ENCODE results near the gene ZNF334. TPM values are rescaled to one million over a fixed set of nuclear protein-coding genes. Genes with fewer than 3 reads are reported as not detected.
A peak's percentile ranks its signal among the peaks of the same experiment; 100 is the strongest.

ZNF334 gene
- total RNA-seq: 1 to 10 TPM in 2 of 4 donors, under 1 TPM in 2; 0.47 to 2.6 (median 1.4) TPM

DNA sequence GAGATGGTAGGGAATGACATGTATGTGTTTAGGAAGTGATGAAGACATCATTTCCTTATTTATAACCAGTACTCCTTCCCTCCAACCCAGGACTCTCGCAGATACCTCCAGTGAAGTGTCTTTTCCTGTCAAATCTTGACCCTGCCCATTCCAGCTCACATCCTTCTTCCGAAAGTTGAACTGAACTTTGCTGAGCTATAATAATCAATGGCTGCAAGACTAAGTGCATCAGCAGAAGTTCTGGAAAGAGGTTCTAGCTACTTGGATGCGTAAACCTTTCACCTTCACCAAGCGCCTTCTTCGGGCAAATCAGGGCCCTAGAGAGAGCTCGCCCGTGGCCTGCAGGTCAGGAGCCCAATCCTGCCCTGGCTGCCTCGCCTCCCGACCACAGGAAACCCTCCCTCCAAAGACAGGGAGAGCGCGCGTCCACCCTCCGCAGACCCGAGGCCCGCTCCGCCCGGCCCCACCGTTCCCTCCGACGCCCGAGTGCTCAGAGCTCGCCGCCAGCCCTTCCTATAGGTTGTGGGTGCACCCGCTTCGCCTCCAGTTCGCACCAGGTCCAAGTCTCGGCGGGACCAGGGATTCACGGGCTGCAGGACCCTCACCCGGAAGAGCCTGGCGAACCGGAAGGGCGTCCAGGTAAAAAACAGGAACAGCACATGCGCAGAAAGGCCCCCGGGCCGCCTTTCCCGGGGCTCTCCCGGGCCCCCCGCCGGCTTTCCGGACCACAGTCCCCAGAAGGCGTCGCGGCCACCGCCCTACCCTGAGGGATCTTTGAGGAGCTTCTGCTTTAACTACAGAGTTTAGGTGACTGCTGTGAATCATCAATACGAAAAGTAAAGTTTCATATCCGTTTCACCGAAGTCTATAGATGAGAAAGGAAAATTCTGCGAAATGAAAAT lies at the start of gene ZNF334:
ZNF334 (minus strand) TSS at position 617 of the 902 bp plus-strand sequence. CDS start 1,457 bp downstream, outside the sequence.
- Histone ChIP-seq H3K27ac (no peak within 1 kb of the TSS), H3K36me3 (no peaks in the 10 kb centered on the region)

DNA sequence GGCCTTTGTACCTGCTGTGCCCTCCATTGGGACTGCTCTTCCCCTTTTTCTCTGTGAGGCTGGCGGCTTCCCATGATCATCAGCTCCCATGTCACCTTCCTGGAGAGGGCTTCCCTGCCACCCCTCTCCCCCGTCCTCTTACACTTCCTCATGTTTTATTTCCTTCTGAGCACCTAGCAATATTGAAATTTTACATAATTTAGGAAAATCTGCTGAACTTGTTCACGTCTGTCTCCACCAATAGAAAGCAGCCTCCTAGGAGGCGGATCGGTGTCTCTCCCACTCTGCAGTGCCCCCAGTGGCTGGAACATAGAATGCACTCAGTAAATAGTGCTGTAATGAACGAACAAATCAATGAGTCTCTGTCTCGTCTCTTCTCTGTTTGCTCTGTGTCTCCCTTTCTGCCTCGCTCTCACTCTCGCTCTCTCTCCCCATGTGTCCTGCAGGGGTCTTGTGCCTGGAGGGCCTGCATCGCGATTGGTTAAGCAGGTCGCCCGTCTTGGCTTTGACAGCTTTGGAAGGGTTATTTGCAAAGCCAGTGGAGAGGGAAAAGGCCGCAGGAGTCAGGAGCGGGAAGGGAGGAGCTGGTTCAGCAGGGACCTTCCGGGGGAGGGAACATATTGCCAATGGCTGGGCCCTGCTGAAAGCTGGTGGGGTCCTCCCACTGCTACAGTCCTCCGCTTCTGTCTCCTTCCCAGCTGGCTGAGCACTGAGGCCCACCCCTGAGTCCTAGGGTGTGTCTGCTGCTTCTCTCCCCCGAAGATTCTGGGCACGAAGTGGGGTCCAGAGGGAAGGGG lies 49.2 kb upstream of the ZNF334 start:
- Histone ChIP-seq H3K9me3 (no peaks in the 10 kb centered on the region), H3K4me3 (peak overlapping the region; percentile 40), H3K36me3 (no peaks in the 10 kb centered on the region), H3K27ac (peak overlapping the region; percentile 26), H3K27me3 (no peaks in the 10 kb centered on the region), H3K4me1 (peaks cover 8% of the 10 kb centered on the region)
- TF ChIP-seq POLR2AphosphoS5 (IDR thresholded peaks at IDR 0.05): no peak
- TF ChIP-seq, protein P1, sequence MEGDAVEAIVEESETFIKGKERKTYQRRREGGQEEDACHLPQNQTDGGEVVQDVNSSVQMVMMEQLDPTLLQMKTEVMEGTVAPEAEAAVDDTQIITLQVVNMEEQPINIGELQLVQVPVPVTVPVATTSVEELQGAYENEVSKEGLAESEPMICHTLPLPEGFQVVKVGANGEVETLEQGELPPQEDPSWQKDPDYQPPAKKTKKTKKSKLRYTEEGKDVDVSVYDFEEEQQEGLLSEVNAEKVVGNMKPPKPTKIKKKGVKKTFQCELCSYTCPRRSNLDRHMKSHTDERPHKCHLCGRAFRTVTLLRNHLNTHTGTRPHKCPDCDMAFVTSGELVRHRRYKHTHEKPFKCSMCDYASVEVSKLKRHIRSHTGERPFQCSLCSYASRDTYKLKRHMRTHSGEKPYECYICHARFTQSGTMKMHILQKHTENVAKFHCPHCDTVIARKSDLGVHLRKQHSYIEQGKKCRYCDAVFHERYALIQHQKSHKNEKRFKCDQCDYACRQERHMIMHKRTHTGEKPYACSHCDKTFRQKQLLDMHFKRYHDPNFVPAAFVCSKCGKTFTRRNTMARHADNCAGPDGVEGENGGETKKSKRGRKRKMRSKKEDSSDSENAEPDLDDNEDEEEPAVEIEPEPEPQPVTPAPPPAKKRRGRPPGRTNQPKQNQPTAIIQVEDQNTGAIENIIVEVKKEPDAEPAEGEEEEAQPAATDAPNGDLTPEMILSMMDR (IDR thresholded peaks at IDR 0.05): peak; percentile 65 to 92
- 11% methylated on average over 19 of the region's 19 CpGs for WGBS
- DNase-seq (ENCODE audit: low spot score in 2 of 2): peak; percentile 85 to 89

More for the DNA sequence above, at the start of gene ZNF334:
- Histone ChIP-seq H3K9me3 (no peaks in the 10 kb centered on the region), H3K27me3 (peaks cover 28% of the 10 kb centered on the region), H3K4me1 (peaks cover 10% of the 10 kb centered on the region), H3K4me3 (peak within 1 kb of the TSS; percentile 67)
- TF ChIP-seq POLR2AphosphoS5 (IDR thresholded peaks at IDR 0.05): no peak
- no peak for TF ChIP-seq EP300 (IDR thresholded peaks at IDR 0.05)
- TF ChIP-seq, protein P1 (IDR thresholded peaks at IDR 0.05): no peak
- no peak for TF ChIP-seq POLR2A (IDR thresholded peaks at IDR 0.05)
- DNase-seq (ENCODE audit: low spot score in 2 of 2): no peak
- 10% methylated on average over 42 of the region's 49 CpGs for WGBS

DNA sequence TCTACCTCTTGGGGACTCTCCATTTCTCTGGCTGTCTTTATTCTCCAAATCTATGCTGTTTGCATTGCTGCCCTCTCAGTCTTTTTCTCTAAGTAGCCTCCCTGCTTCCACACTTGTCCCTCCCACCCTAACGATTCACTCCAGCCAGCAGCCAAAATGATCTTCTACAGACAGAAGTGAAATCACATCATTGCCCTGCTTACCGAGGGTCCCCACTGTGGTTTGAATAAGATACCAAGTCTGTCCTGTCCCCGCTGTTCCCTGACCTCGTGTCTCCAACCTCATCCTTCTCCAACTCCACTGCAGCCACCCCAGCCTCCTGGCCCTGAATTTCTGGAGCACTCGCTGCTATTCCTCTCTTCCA lies 48.6 kb upstream of the ZNF334 start:
- H3K4me3 ChIP-seq: peak overlapping the region; percentile 40
- 47% methylated on average over 5 of the region's 5 CpGs for WGBS
- peaks cover 8% of the 10 kb centered on the region for H3K4me1 ChIP-seq

DNA sequence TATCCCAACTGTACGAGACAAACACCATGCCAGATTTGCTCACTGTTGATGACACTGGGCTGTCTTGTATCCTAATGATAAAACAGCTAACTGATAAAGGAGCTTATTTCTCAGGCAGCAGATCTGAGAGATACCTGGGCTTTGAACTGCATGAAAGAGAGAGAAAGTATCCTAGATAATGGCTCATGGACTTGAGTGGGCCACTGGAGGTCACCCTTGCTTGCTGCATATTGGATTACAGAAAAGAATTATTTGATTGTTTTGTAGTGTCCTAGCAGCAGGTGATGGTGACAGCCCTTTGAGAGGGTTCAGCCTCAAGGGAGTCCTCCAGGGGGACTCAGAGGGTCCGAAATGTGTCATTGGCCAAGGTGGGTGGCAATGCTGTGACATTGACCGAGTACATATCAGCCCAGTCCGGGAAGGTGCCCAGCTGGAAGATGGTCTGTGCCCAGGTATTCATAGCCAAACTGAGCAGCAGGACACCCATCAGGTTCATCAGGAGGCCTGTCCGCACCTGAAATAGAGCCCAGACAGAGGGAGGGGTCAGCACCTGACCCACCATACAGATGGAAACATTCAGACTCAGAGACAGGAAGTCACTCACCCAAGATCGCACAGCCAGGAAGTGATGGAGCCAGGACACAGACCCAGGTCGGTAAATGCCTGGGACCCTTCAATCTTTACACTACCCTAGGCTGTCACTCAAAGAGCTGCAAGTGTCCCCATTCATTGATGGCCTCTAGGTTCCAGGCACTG lies 46.5 kb upstream of the ZNF334 start:
- no peak overlapping the region for H3K4me3 ChIP-seq
- H3K4me1 ChIP-seq: peaks cover 8% of the 10 kb centered on the region
- DNase-seq (ENCODE audit: low spot score in 2 of 2): no peak
- H3K9me3 ChIP-seq: no peaks in the 10 kb centered on the region
- 95% methylated on average over 7 of the region's 7 CpGs for WGBS
- no peaks in the 10 kb centered on the region for H3K27me3 ChIP-seq
- H3K27ac ChIP-seq: no peak overlapping the region
- no peak for TF ChIP-seq EP300 (IDR thresholded peaks at IDR 0.05)
- H3K36me3 ChIP-seq: no peaks in the 10 kb centered on the region

More for the DNA sequence above, 48.6 kb upstream of the ZNF334 start:
- H3K9me3 ChIP-seq: no peaks in the 10 kb centered on the region
- DNase-seq (ENCODE audit: low spot score in 2 of 2): no peak
- no peaks in the 10 kb centered on the region for H3K27me3 ChIP-seq
- no peak overlapping the region for H3K27ac ChIP-seq
- TF ChIP-seq EP300 (IDR thresholded peaks at IDR 0.05) (no peak), POLR2AphosphoS5 (IDR thresholded peaks at IDR 0.05) (no peak), POLR2A (IDR thresholded peaks at IDR 0.05) (no peak)
- TF ChIP-seq, protein P1 (IDR thresholded peaks at IDR 0.05): no peak
- no peaks in the 10 kb centered on the region for H3K36me3 ChIP-seq

DNA sequence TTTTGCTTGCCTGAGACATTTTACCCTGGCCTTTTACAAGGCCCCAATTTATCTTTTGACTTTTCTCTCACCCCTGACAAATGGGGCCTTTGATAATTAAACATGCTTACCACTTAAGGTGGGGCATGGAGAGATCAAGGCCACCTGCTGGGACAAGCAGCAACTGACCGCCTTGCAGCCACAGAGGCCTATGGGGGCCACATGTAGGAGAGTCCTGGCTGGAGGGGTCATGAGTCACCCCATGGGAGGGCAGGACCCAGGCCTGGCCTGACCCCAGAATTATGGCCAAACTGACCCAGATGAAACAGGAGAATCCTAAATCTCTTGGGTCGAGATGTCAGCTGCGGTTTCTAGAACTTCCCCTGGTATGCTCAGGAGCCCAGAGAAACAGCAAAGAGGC lies 45.6 kb upstream of the ZNF334 start:
- H3K36me3 ChIP-seq: no peaks in the 10 kb centered on the region

More for the DNA sequence above, 45.6 kb upstream of the ZNF334 start:
- no peak overlapping the region for H3K4me3 ChIP-seq
- WGBS: 96% methylated on average over 3 of the region's 3 CpGs
- no peaks in the 10 kb centered on the region for H3K27me3 ChIP-seq
- TF ChIP-seq EP300 (IDR thresholded peaks at IDR 0.05) (no peak), POLR2A (IDR thresholded peaks at IDR 0.05) (no peak), POLR2AphosphoS5 (IDR thresholded peaks at IDR 0.05) (no peak)
- TF ChIP-seq, protein P1 (IDR thresholded peaks at IDR 0.05): no peak
- no peak for DNase-seq (ENCODE audit: low spot score in 2 of 2)
- peaks cover 8% of the 10 kb centered on the region for H3K4me1 ChIP-seq
- no peaks in the 10 kb centered on the region for H3K9me3 ChIP-seq
- H3K27ac ChIP-seq: no peak overlapping the region
